H9 (cell line): Measurements from ENCODE around the gene CERKL. TPM values are rescaled to one million over a fixed set of nuclear protein-coding genes. Genes with fewer than 3 reads are reported as not detected.

Experiments used
- DNase-seq: peaks from one replicate; pipeline ENCODE4 v3.0.0-alpha.2; 2017
- H2AFZ ChIP-seq: one replicate; pipeline ENCODE4 v1.6.1; 2013; ENCODE audit warnings: mild to moderate bottlenecking, low read length, control low read depth, moderate library complexity
- H2AK5ac ChIP-seq: 2 replicates; pipeline ENCODE4 v1.6.1; 2013; ENCODE audit warnings: low read length, control low read depth, mixed read lengths; ENCODE audit not compliant: insufficient read length
- H2BK120ac ChIP-seq: one replicate; pipeline ENCODE4 v1.6.1; 2013; ENCODE audit warnings: low read depth, mild to moderate bottlenecking, low read length, control low read depth, inconsistent platforms; ENCODE audit not compliant: poor library complexity, severe bottlenecking
- H2BK12ac ChIP-seq: 2 replicates; pipeline ENCODE4 v1.6.1; 2013; ENCODE audit warnings: low read length, control low read depth, mixed read lengths, low read depth; ENCODE audit not compliant: insufficient read length
- H2BK15ac ChIP-seq: 2 replicates; pipeline ENCODE4 v1.6.1; 2013; ENCODE audit warnings: low read depth, low read length, control low read depth
- H2BK20ac ChIP-seq: one replicate; pipeline ENCODE4 v1.6.1; 2013; ENCODE audit warnings: low read depth, mild to moderate bottlenecking, low read length, control low read depth, inconsistent platforms; ENCODE audit not compliant: poor library complexity, severe bottlenecking
- H2BK5ac ChIP-seq: 2 replicates; pipeline ENCODE4 v1.6.1; 2013; ENCODE audit warnings: low read length, control low read depth, mixed read lengths; ENCODE audit not compliant: insufficient read length
- H3K14ac ChIP-seq: 2 replicates; pipeline ENCODE4 v1.6.1; 2013; ENCODE audit warnings: low read length, control low read depth; ENCODE audit not compliant: insufficient read depth
- H3K18ac ChIP-seq: 2 replicates; pipeline ENCODE4 v1.6.1; 2013; ENCODE audit warnings: low read depth, mild to moderate bottlenecking, mixed read lengths, low read length, control low read depth; ENCODE audit not compliant: insufficient read length
- H3K23ac ChIP-seq: 2 replicates; pipeline ENCODE4 v1.6.1; 2013; ENCODE audit warnings: low read length, control low read depth, mixed read lengths, low read depth; ENCODE audit not compliant: insufficient read length
- H3K23me2 ChIP-seq: 2 replicates; pipeline ENCODE4 v1.6.1; 2013; ENCODE audit warnings: low read depth, mild to moderate bottlenecking, mixed read lengths, low read length, control low read depth; ENCODE audit not compliant: insufficient read length, poor library complexity, severe bottlenecking
- H3K27ac ChIP-seq: 2 replicates; pipeline ENCODE4 v1.5.1; 2013; ENCODE audit warnings: low read length, control low read depth, mixed read lengths, low read depth; ENCODE audit not compliant: insufficient read length
- H3K27me3 ChIP-seq: 2 replicates; pipeline ENCODE4 v1.6.1; 2013; ENCODE audit warnings: low read length, control low read depth, inconsistent platforms; ENCODE audit not compliant: insufficient read depth
- H3K4ac ChIP-seq: 2 replicates; pipeline ENCODE4 v1.6.1; 2013; ENCODE audit warnings: low read depth, mild to moderate bottlenecking, control low read depth, inconsistent platforms, low read length, moderate library complexity
- H3K4me1 ChIP-seq: 2 replicates; pipeline ENCODE4 v1.6.1; 2013; ENCODE audit warnings: low read length, control low read depth, inconsistent platforms; ENCODE audit not compliant: insufficient read depth
- H3K4me2 ChIP-seq: 2 replicates; pipeline ENCODE4 v1.6.1; 2013; ENCODE audit warnings: low read length, control low read depth, mixed read lengths; ENCODE audit not compliant: insufficient read length, insufficient read depth
- H3K56ac ChIP-seq: 2 replicates; pipeline ENCODE4 v1.6.1; 2013; ENCODE audit warnings: low read depth, mild to moderate bottlenecking, mixed read lengths, low read length, control low read depth; ENCODE audit not compliant: insufficient read length
- H3K79me1 ChIP-seq: 2 replicates; pipeline ENCODE4 v1.6.1; 2013; ENCODE audit warnings: low read depth, mild to moderate bottlenecking, moderate library complexity, low read length, control low read depth, inconsistent platforms; ENCODE audit not compliant: insufficient read depth, poor library complexity, severe bottlenecking
- H3K79me2 ChIP-seq: 2 replicates; pipeline ENCODE4 v1.6.1; 2013; ENCODE audit warnings: low read length, control low read depth, inconsistent platforms; ENCODE audit not compliant: insufficient read depth
- H3K9ac ChIP-seq: 2 replicates; pipeline ENCODE4 v1.6.1; 2013; ENCODE audit warnings: low read length, control low read depth, mixed read lengths; ENCODE audit not compliant: insufficient read length; ENCODE audit errors: extremely low read depth
- H3K9me3 ChIP-seq: one replicate; pipeline ENCODE4 v1.6.1; 2013; ENCODE audit warnings: low read depth, low read length, inconsistent platforms; ENCODE audit not compliant: control insufficient read depth
- H3T11ph ChIP-seq: one replicate; pipeline ENCODE4 v1.6.1; 2013; ENCODE audit warnings: mild to moderate bottlenecking, low read length, control low read depth, inconsistent platforms
- H4K20me1 ChIP-seq: one replicate; pipeline ENCODE4 v1.6.1; 2013; ENCODE audit not compliant: control insufficient read depth, insufficient read length, insufficient read depth
- H4K5ac ChIP-seq: 2 replicates; pipeline ENCODE4 v1.6.1; 2013; ENCODE audit warnings: low read depth, mild to moderate bottlenecking, mixed read lengths, low read length, control low read depth; ENCODE audit not compliant: insufficient read length
- H4K8ac ChIP-seq: replicated peaks from 2 replicates; pipeline ENCODE4 v1.6.1; 2013; ENCODE audit warnings: low read length, control low read depth, mixed read lengths, low read depth; ENCODE audit not compliant: insufficient read length
- H4K91ac ChIP-seq: 2 replicates; pipeline ENCODE4 v1.6.1; 2013; ENCODE audit warnings: low read depth, mild to moderate bottlenecking, moderate library complexity, mixed read lengths, low read length, control low read depth; ENCODE audit not compliant: insufficient read length
- H3K27ac Mint-ChIP-seq, 3 experiments: 2 replicates in 2 of 3; 3 replicates in 1 of 3; pipeline ENCODE4 v1.8.0; 2020 to 2021; ENCODE audit warnings: mixed read lengths in 3 of 3, mild to moderate bottlenecking in 1 of 3, moderate library complexity in 1 of 3
- H3K27me3 Mint-ChIP-seq: 2 replicates; pipeline ENCODE4 v1.8.0; 2021; ENCODE audit warnings: low read depth, mild to moderate bottlenecking, moderate library complexity, mixed read lengths
- H3K36me3 Mint-ChIP-seq, 3 experiments: 2 replicates in 2 of 3; 3 replicates in 1 of 3; pipeline ENCODE4 v1.8.0; 2020 to 2021; ENCODE audit warnings: low read depth in 3 of 3, mixed read lengths in 3 of 3; ENCODE audit not compliant: insufficient read depth in 1 of 3
- H3K4me1 Mint-ChIP-seq, 2 experiments: 2 replicates each; pipeline ENCODE4 v1.8.0; 2020; ENCODE audit warnings: mixed read lengths in 2 of 2
- H3K4me3 Mint-ChIP-seq, 2 experiments: 2 replicates in 1 of 2; 3 replicates in 1 of 2; pipeline ENCODE4 v1.8.0; 2020 to 2021; ENCODE audit warnings: mild to moderate bottlenecking in 2 of 2, mixed read lengths in 2 of 2, moderate library complexity in 1 of 2
- H3K9me3 Mint-ChIP-seq, 2 experiments: 2 replicates in 1 of 2; 3 replicates in 1 of 2; pipeline ENCODE4 v1.8.0; 2020; ENCODE audit warnings: mild to moderate bottlenecking in 2 of 2, mixed read lengths in 2 of 2, moderate library complexity in 1 of 2
- CTCF ChIP-seq: fragments of 200-600 bp; sonication (generic); conservative IDR thresholded peaks from 3 replicates; pipeline ENCODE4 v1.8.0; 2021; ENCODE audit warnings: antibody characterized with exemption, mild to moderate bottlenecking
- WGBS: extraction: QIAGEN DNeasy Blood & Tissue Kit; methylation state at CpG from one replicate; pipeline ENCODE4 v1.1.7; 2013; ENCODE audit warnings: missing lambda C conversion rate, low lambda C conversion rate, mixed read lengths; ENCODE audit not compliant: insufficient read length; ENCODE audit errors: extremely low coverage; 5-methylcytosine and 5-hydroxymethylcytosine counted together
- total RNA-seq: library from RNA; stranded (reverse); gene quantifications from 2 replicates; pipeline ENCODE4 v1.2.1, GENCODE V29; 2021

Gene CERKL
- total RNA-seq, 1 experiment from 2014 or later, result not detected

- Mint-ChIP-seq H3K9me3 (no peaks in the 10 kb centered on the region; a peak in 1 of 5 replicates), H3K4me1 (peaks cover 0 to 3% of the 10 kb centered on the region in 2 experiments; a peak in 1 of 4 replicates)
- H3K4me2 ChIP-seq, result no peak overlapping the region
Measured at GRCh38 chr2:181546086-181546485, 110.8 kb downstream of the CERKL start.

More at GRCh38 chr2:181546086-181546485, 110.8 kb downstream of the CERKL start:
- no peak for TF ChIP-seq CTCF
- H3K4ac ChIP-seq, result no peak overlapping the region
- H4K91ac ChIP-seq, result no peak overlapping the region
- H3K79me2 ChIP-seq, result no peaks in the 10 kb centered on the region
- no peak overlapping the region for H2AFZ ChIP-seq
- Mint-ChIP-seq H3K4me3 (no peak overlapping the region), H3K36me3 (peaks cover 0 to 5% (median 0%) of the 10 kb centered on the region in 3 experiments; a peak in 1 of 7 replicates), H3K27me3 (no peaks in the 10 kb centered on the region), H3K27ac (no peak overlapping the region)
- no peak overlapping the region for H3K23ac ChIP-seq
- H2BK120ac ChIP-seq, result no peak overlapping the region
- no peaks in the 10 kb centered on the region for H3K27me3 ChIP-seq
- no CpG with 5 or more reads among the region's 3 CpGs for WGBS
- no peak overlapping the region for H2BK20ac ChIP-seq
- H2AK5ac ChIP-seq, result no peak overlapping the region
- no peak overlapping the region for H3K18ac ChIP-seq
- no peak overlapping the region for H3T11ph ChIP-seq
- H3K79me1 ChIP-seq, result no peaks in the 10 kb centered on the region
- no peaks in the 10 kb centered on the region for H3K4me1 ChIP-seq
- no peaks in the 10 kb centered on the region for H3K23me2 ChIP-seq
- H4K5ac ChIP-seq, result no peak overlapping the region
- no peak overlapping the region for H2BK15ac ChIP-seq
- no peak overlapping the region for H2BK5ac ChIP-seq
- no peaks in the 10 kb centered on the region for H3K9me3 ChIP-seq
- no peak overlapping the region for H3K27ac ChIP-seq
- no peak overlapping the region for H3K9ac ChIP-seq
- no peak overlapping the region for H3K56ac ChIP-seq
- H2BK12ac ChIP-seq, result no peak overlapping the region
- no peak for DNase-seq
- H3K14ac ChIP-seq, result no peak overlapping the region
- no peak overlapping the region for H4K8ac ChIP-seq
- H4K20me1 ChIP-seq, result no peaks in the 10 kb centered on the region
